Esophagus squamous epithelium (tissue), 4 donors: Measurements from ENCODE around the gene AMH.

Experiments
- POLR2A ChIP-seq, 4 donors: fragments of 450-650 bp; IDR thresholded peaks; one replicate each; pipeline ENCODE4 v1.6.1; 2017; ENCODE audit warnings: antibody characterized with exemption in 4 of 4, mild to moderate bottlenecking in 4 of 4, moderate library complexity in 3 of 4
- TF ChIP-seq, protein P1 (sequence below), 6 experiments: fragments of 450-650 bp in 4 of 6; fragments of 200-600 bp in 2 of 6; sonication (generic) in 2 of 6; IDR thresholded peaks; one replicate each; pipeline ENCODE4 v1.5.1; 2016 to 2019; ENCODE audit warnings: antibody characterized with exemption in 6 of 6, mild to moderate bottlenecking in 4 of 6, moderate library complexity in 4 of 6

DNA sequence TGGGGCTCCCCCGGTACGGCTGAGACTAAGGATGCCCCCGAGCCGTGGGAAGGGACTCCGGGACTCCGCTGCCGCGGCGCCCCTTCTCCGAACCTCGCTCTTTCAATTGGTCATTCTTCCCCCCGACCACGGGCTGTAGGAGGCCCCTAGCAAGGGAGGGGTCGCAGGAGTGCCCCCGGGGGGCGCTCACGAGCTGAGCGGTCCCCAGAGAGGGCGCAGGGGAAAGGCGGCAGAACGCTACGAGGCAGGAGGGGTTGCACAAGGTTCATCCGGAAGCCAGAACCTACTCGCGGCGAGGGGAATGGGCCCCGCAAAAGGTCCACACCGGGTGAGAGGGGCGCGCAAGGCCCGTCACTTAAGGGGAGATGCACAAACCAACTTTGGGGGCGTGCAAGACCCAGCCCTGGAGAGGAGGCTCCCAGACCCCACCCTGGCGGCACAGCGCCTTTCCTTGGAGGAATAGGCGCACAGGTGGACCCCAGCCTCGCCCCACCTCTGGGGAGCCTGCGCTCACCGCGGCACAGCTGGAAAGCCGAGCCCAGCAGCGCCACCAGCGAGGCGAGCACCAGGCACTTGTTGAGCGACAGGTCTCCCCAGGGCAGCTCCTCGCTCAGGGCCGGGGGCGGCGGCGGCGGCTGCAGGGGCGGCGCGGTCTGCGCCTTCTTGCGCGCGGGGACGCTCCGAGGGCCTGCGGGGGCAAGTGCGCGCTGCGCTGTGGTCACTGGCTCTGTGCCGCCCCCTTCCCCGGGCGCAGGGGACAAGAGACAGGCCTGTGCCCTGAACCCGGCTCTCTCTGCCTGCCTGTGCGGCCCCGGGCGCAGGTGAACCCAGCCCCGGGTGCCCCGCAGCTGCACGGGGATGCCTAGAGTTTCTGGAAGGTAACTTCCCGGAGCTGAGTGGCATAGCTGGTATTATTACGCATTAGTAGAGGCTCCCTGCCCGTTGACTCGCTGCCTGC, 4.3 kb downstream of the AMH start:
- TF ChIP-seq POLR2A (IDR thresholded peaks at IDR 0.05): no peak
- TF ChIP-seq, protein P1, sequence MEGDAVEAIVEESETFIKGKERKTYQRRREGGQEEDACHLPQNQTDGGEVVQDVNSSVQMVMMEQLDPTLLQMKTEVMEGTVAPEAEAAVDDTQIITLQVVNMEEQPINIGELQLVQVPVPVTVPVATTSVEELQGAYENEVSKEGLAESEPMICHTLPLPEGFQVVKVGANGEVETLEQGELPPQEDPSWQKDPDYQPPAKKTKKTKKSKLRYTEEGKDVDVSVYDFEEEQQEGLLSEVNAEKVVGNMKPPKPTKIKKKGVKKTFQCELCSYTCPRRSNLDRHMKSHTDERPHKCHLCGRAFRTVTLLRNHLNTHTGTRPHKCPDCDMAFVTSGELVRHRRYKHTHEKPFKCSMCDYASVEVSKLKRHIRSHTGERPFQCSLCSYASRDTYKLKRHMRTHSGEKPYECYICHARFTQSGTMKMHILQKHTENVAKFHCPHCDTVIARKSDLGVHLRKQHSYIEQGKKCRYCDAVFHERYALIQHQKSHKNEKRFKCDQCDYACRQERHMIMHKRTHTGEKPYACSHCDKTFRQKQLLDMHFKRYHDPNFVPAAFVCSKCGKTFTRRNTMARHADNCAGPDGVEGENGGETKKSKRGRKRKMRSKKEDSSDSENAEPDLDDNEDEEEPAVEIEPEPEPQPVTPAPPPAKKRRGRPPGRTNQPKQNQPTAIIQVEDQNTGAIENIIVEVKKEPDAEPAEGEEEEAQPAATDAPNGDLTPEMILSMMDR (IDR thresholded peaks at IDR 0.05): no peak
